Osteocyte (in vitro differentiated cells): ENCODE measurements around the gene SORBS1. TPM values are rescaled to one million over a fixed set of nuclear protein-coding genes. Genes with fewer than 3 reads are reported as not detected.

Source experiments
- DNase-seq: peaks from one replicate; pipeline ENCODE4 v3.0.0; 2021; ENCODE audit warnings: mixed read lengths; ENCODE audit not compliant: unreplicated experiment; ENCODE audit errors: extremely low spot score
- H3K27ac Mint-ChIP-seq: one replicate; pipeline ENCODE4 v1.8.0; 2021; ENCODE audit warnings: mild to moderate bottlenecking, mixed read lengths; ENCODE audit not compliant: unreplicated experiment
- H3K27me3 Mint-ChIP-seq: one replicate; pipeline ENCODE4 v1.8.0; 2021; ENCODE audit warnings: mixed read lengths; ENCODE audit not compliant: unreplicated experiment
- H3K36me3 Mint-ChIP-seq: one replicate; pipeline ENCODE4 v1.8.0; 2021; ENCODE audit warnings: mixed read lengths; ENCODE audit not compliant: unreplicated experiment
- H3K4me1 Mint-ChIP-seq: one replicate; pipeline ENCODE4 v1.8.0; 2021; ENCODE audit warnings: mixed read lengths; ENCODE audit not compliant: unreplicated experiment
- H3K4me3 Mint-ChIP-seq: one replicate; pipeline ENCODE4 v1.8.0; 2021; ENCODE audit warnings: mild to moderate bottlenecking, moderate library complexity, mixed read lengths; ENCODE audit not compliant: unreplicated experiment
- H3K9me3 Mint-ChIP-seq: one replicate; pipeline ENCODE4 v1.8.0; 2021; ENCODE audit warnings: mixed read lengths; ENCODE audit not compliant: unreplicated experiment
- total RNA-seq: library from RNA; stranded (reverse); gene quantifications from 2 replicates; pipeline ENCODE4 v1.2.1, GENCODE V29; 2021
- TF ChIP-seq, protein P1 (sequence below): fragments of 200-600 bp; sonication (generic); IDR thresholded peaks from 2 replicates; pipeline ENCODE4 v1.5.0; 2021; ENCODE audit warnings: antibody characterized with exemption, mild to moderate bottlenecking, moderate library complexity

Gene SORBS1
- total RNA-seq, 1 donor from 2014 or later: 1.7 TPM

GRCh38 chr10:95532536-95532935 lies 28.6 kb downstream of the SORBS1 start:
- Mint-ChIP-seq H3K27me3 (peaks cover 9% of the 10 kb centered on the region), H3K36me3 (no peaks in the 10 kb centered on the region), H3K4me1 (no peaks in the 10 kb centered on the region), H3K9me3 (no peaks in the 10 kb centered on the region), H3K27ac (no peak overlapping the region), H3K4me3 (no peak overlapping the region)
- TF ChIP-seq, protein P1, sequence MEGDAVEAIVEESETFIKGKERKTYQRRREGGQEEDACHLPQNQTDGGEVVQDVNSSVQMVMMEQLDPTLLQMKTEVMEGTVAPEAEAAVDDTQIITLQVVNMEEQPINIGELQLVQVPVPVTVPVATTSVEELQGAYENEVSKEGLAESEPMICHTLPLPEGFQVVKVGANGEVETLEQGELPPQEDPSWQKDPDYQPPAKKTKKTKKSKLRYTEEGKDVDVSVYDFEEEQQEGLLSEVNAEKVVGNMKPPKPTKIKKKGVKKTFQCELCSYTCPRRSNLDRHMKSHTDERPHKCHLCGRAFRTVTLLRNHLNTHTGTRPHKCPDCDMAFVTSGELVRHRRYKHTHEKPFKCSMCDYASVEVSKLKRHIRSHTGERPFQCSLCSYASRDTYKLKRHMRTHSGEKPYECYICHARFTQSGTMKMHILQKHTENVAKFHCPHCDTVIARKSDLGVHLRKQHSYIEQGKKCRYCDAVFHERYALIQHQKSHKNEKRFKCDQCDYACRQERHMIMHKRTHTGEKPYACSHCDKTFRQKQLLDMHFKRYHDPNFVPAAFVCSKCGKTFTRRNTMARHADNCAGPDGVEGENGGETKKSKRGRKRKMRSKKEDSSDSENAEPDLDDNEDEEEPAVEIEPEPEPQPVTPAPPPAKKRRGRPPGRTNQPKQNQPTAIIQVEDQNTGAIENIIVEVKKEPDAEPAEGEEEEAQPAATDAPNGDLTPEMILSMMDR: no peak
- no peak for DNase-seq

DNA sequence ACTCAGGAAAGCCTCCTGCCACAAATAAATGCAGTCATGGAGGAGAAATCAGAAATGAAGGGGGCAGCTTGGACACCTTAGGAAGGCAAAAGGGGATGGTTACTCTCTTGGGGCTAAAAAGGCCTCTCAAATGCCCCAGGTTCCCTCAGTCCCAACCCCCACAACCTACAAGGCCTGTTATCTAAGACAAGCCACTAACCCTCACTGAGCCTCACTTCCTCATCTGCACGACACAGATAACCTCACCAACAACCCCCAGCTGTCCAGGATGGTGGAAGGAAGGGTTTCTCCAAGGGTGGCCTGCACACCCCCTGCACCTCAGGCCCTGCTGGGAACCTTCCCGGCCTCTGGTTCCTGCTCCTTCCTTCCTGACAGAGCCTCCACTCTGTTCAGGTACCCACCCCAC lies 29.2 kb downstream of the SORBS1 start:
- no peak for DNase-seq
- TF ChIP-seq, protein P1: no peak
- Mint-ChIP-seq H3K27ac (no peak overlapping the region), H3K4me3 (no peak overlapping the region), H3K4me1 (no peaks in the 10 kb centered on the region), H3K36me3 (no peaks in the 10 kb centered on the region), H3K27me3 (peaks cover 9% of the 10 kb centered on the region), H3K9me3 (no peaks in the 10 kb centered on the region)

DNA sequence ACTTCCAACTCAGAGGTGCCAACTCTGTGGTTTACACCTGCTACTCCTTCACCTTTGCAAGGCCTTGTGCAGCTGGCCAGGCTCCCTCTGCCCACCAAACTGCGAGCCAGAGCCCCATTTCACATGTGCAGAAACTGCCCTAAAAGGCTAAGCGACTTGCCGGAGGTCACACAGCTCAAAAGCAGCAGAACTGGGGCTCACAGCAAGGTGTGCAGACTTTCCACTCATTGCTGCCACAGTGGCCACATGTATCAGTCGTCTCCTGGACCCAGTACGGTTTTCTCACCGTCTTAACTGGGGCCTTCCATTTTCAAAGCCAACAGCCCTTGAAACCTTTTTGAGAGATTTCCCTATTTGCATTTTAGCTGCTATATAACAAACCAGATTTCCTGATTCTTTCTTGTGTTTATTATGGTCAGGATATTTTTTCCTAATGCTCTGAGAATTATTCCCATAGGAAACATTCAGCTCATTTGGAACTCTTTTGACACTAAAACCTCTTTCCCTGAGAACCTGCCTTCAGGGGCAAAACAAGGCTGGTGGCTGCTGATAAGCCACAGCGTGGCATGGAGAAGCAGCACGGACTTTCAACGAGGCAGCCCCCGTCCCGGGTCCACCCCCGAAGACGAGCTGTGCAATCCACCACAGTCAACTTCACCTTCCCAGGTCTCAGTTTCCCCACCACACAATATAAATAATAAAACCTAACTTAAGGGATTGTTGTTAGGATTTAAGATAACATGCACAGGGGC lies 29.9 kb downstream of the SORBS1 start:
- Mint-ChIP-seq H3K9me3 (no peaks in the 10 kb centered on the region), H3K4me3 (no peak overlapping the region), H3K27ac (no peak overlapping the region), H3K27me3 (peaks cover 9% of the 10 kb centered on the region), H3K4me1 (no peaks in the 10 kb centered on the region), H3K36me3 (no peaks in the 10 kb centered on the region)
- TF ChIP-seq, protein P1: no peak
- no peak for DNase-seq

DNA sequence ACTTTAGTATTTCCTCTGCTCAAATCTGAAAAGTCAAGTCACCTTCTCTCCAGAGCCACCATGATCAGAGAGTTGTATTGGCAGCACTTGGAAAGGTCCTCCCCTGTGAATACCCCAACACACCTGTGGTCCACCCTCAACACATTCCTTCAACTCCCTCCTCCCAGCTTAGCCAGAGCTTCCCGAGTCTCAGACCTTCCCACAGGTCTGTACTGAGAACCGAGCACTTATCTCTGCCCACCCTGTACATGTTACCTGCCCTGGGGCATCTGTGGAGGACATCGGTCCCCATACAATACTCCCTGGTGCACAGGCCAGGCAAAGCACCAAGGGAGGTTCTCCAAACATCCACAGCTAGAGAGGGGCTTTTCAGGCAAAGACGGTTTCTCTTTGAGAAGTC lies 30.6 kb downstream of the SORBS1 start:
- H3K4me3 Mint-ChIP-seq: no peak overlapping the region
- H3K4me1 Mint-ChIP-seq: no peaks in the 10 kb centered on the region
- H3K9me3 Mint-ChIP-seq: no peaks in the 10 kb centered on the region
- TF ChIP-seq, protein P1: no peak
- H3K27ac Mint-ChIP-seq: no peak overlapping the region
- no peaks in the 10 kb centered on the region for H3K36me3 Mint-ChIP-seq
- DNase-seq: no peak
- peaks cover 9% of the 10 kb centered on the region for H3K27me3 Mint-ChIP-seq

- Mint-ChIP-seq H3K27me3 (peaks cover 9% of the 10 kb centered on the region), H3K4me1 (no peaks in the 10 kb centered on the region), H3K9me3 (no peaks in the 10 kb centered on the region), H3K36me3 (no peaks in the 10 kb centered on the region), H3K27ac (no peak overlapping the region), H3K4me3 (no peak overlapping the region)
- TF ChIP-seq, protein P1: no peak
- no peak for DNase-seq
These were observed 31.1 kb downstream of the SORBS1 start for GRCh38 chr10:95530029-95530428.
